HG03060 (cell line): ENCODE measurements around the gene EIF5A.
A peak's percentile ranks its signal among the peaks of the same experiment; 100 is the strongest.

Source experiments
- ATAC-seq: cut with Tn5 transposase; IDR thresholded peaks from one replicate; pipeline ENCODE4 v1.9.1; 2021; ENCODE audit warnings: low read depth, moderate number of reproducible peaks; ENCODE audit not compliant: unreplicated experiment

Gene EIF5A

GRCh38 chr17:7306911-7307685, at the start of gene EIF5A:
TSS of gene EIF5A (plus strand) at chr17:7307628. CDS start at chr17:7309636, 2,008 bp downstream.
- ATAC-seq: peak; percentile 48

- ATAC-seq: no peak
Measured at GRCh38 chr17:7258731-7259554, 48.5 kb upstream of the EIF5A start.

GRCh38 chr17:7259555-7259889, 47.9 kb upstream of the EIF5A start:
- ATAC-seq: no peak

- no peak for ATAC-seq
Measured at GRCh38 chr17:7260151-7260550, 47.3 kb upstream of the EIF5A start.

- ATAC-seq: no peak
Measured at GRCh38 chr17:7260651-7261378, 46.6 kb upstream of the EIF5A start.

GRCh38 chr17:7261379-7262191, 45.8 kb upstream of the EIF5A start:
- no peak for ATAC-seq

- no peak for ATAC-seq
Measured at GRCh38 chr17:7262192-7262934, 45.1 kb upstream of the EIF5A start, which contains the start of gene CLDN7. TSS of gene CLDN7 (minus strand) at chr17:7262478. CDS start at chr17:7262043, 435 bp downstream.

- no peak for ATAC-seq
Measured at GRCh38 chr17:7262935-7263800, 44.3 kb upstream of the EIF5A start.

- ATAC-seq: no peak
Measured at GRCh38 chr17:7263801-7264078, 43.7 kb upstream of the EIF5A start.

GRCh38 chr17:7266784-7267183, 40.6 kb upstream of the EIF5A start:
- no peak for ATAC-seq

- ATAC-seq: no peak
Measured at GRCh38 chr17:7279448-7279847, 28.0 kb upstream of the EIF5A start.

GRCh38 chr17:7280519-7281073, 26.8 kb upstream of the EIF5A start:
- ATAC-seq: peak; percentile 66

GRCh38 chr17:7281074-7281952, 26.1 kb upstream of the EIF5A start, which contains the start of gene SLC2A4:
TSS of gene SLC2A4 (plus strand) at chr17:7281718. CDS start at chr17:7281935, 217 bp downstream.
- no peak for ATAC-seq

- ATAC-seq: no peak
Measured at GRCh38 chr17:7281953-7282751, 25.3 kb upstream of the EIF5A start.

GRCh38 chr17:7282752-7283321, 24.6 kb upstream of the EIF5A start:
- ATAC-seq: no peak

GRCh38 chr17:7283471-7284216, 23.8 kb upstream of the EIF5A start:
- ATAC-seq: no peak
